Upper lobe of left lung (tissue), 4 donors: Measurements from ENCODE around the gene ADAMTS1.

Source experiments
- EP300 ChIP-seq, 4 donors: sonication (generic); formaldehyde crosslinking; IDR thresholded peaks; one replicate each; pipeline ENCODE4 v1.5.1; 2017; ENCODE audit warnings: antibody characterized with exemption in 4 of 4, control low read depth in 2 of 4
- POLR2A ChIP-seq, 4 donors: fragments of 450-650 bp; IDR thresholded peaks; one replicate each; pipeline ENCODE4 v1.5.1; 2016 to 2017; ENCODE audit warnings: antibody characterized with exemption in 4 of 4, mild to moderate bottlenecking in 2 of 4
- POLR2AphosphoS5 ChIP-seq, 2 donors: sonication (generic); formaldehyde crosslinking; IDR thresholded peaks; one replicate each; pipeline ENCODE4 v1.5.1; 2017; ENCODE audit warnings: antibody characterized with exemption in 2 of 2
- TF ChIP-seq, protein P1 (sequence below), 6 experiments: fragments of 450-650 bp in 4 of 6; fragments of 200-600 bp in 2 of 6; sonication (generic) in 2 of 6; IDR thresholded peaks; one replicate each; pipeline ENCODE4 v1.5.1; 2016 to 2019; ENCODE audit warnings: antibody characterized with exemption in 6 of 6

DNA sequence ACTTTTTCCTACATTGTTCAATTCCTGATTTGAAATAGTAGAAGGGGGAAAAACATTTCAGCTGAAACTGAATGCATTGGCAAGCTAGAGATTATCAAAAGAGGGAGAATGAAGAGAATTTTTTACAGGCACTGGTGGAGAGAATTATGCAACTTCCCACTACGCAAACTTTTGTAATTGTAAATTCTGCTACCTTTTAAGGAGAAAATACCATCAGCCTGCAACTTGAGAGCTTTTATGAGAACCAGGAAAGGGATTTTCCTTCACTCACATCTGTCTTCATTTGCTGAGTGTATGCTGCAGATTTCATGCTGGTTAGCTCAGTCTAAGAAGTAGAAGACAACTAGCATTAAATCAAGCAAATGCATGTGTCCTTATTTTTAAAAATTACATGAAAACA lies 43.7 kb downstream of the ADAMTS1 start:
- TF ChIP-seq, protein P1, sequence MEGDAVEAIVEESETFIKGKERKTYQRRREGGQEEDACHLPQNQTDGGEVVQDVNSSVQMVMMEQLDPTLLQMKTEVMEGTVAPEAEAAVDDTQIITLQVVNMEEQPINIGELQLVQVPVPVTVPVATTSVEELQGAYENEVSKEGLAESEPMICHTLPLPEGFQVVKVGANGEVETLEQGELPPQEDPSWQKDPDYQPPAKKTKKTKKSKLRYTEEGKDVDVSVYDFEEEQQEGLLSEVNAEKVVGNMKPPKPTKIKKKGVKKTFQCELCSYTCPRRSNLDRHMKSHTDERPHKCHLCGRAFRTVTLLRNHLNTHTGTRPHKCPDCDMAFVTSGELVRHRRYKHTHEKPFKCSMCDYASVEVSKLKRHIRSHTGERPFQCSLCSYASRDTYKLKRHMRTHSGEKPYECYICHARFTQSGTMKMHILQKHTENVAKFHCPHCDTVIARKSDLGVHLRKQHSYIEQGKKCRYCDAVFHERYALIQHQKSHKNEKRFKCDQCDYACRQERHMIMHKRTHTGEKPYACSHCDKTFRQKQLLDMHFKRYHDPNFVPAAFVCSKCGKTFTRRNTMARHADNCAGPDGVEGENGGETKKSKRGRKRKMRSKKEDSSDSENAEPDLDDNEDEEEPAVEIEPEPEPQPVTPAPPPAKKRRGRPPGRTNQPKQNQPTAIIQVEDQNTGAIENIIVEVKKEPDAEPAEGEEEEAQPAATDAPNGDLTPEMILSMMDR (IDR thresholded peaks at IDR 0.05), result no peak
- TF ChIP-seq POLR2A (IDR thresholded peaks at IDR 0.05) (no peak), POLR2AphosphoS5 (IDR thresholded peaks at IDR 0.05) (no peak), EP300 (IDR thresholded peaks at IDR 0.05) (peak in 1 of 4 donors; percentile 31)
